GM11168 (cell line): Measurements from ENCODE around the gene PCDHB9.
"Not testable (repeated sequence)": the region's sequence is repeated elsewhere in the genome, so short reads cannot be mapped to it uniquely, and the experiment has no call there.

Source experiments
- in situ Hi-C: fragments of 300-500 bp; cut with MboI; formaldehyde crosslinking; loops from one replicate; pipeline ENCODE4 v1.12.0; 2022; ENCODE audit warnings: low sequenced_read_pairs; ENCODE audit not compliant: unreplicated experiment

The PCDHB9 gene

GRCh38 chr5:141234109-141234667 is 47.2 kb downstream of the PCDHB9 start:
- in situ Hi-C loops: no loop called here

GRCh38 chr5:141235922-141236321 is 49.0 kb downstream of the PCDHB9 start:
- in situ Hi-C loops: not testable (repeated sequence)

- in situ Hi-C loops: no loop called here
These were observed 49.8 kb downstream of the PCDHB9 start for GRCh38 chr5:141236516-141237313.
